PC-3 (cell line): ENCODE results near the gene EFR3B. TPM values are rescaled to one million over a fixed set of nuclear protein-coding genes. Genes with fewer than 3 reads are reported as not detected.

ENCODE experiments used
- ATAC-seq: fragments of 200-7000 bp; cut with Tn5 transposase; 2 replicates; pipeline ENCODE4 v1.9.1; 2020; ENCODE audit warnings: mild to moderate bottlenecking, moderate library complexity
- BruUV-seq: library from RNA; stranded (reverse); fragments of 400-500 nt; replicated peaks from 2 replicates; lab custom pipeline; 2021; lab: Mats Ljungman, UMichigan
- CTCF ChIA-PET: fragments of 300-600 bp; sonication (Branson Sonifier 250); formaldehyde crosslinking; loops from one replicate; lab custom pipeline; 2022; ENCODE audit warnings: antibody characterized with exemption; lab: Charles Lee
- POLR2A ChIA-PET: fragments of 300-600 bp; sonication (Branson Sonifier 250); formaldehyde crosslinking; loops from one replicate; lab custom pipeline; 2022; ENCODE audit warnings: antibody characterized with exemption; ENCODE audit not compliant: unreplicated experiment; lab: Charles Lee
- DNase-seq: peaks from one replicate; pipeline ENCODE4 v3.0.0-alpha.2; 2015
- H2AFZ ChIP-seq: fragments of 300-600 bp; sonication (generic); 2 replicates; pipeline ENCODE4 v1.6.0; 2016; ENCODE audit warnings: antibody characterized with exemption, low read length
- H3F3A ChIP-seq: fragments of 300-600 bp; sonication (generic); one replicate; pipeline ENCODE4 v1.6.0; 2017; ENCODE audit warnings: antibody characterized with exemption, low read length, control low read depth, mild to moderate bottlenecking; ENCODE audit not compliant: unreplicated experiment
- H3K27ac ChIP-seq: fragments of 300-600 bp; sonication (generic); 2 replicates; pipeline ENCODE4 v1.5.1; 2016; ENCODE audit warnings: mild to moderate bottlenecking, low read length
- H3K27me3 ChIP-seq: fragments of 300-600 bp; sonication (generic); 2 replicates; pipeline ENCODE4 v1.6.1; 2016; ENCODE audit warnings: low read length, mixed read lengths
- H3K36me3 ChIP-seq: fragments of 300-600 bp; sonication (generic); 2 replicates; pipeline ENCODE4 v1.6.1; 2016; ENCODE audit warnings: low read depth, mixed run types, low read length, mixed read lengths
- H3K4me1 ChIP-seq: fragments of 300-600 bp; sonication (generic); 2 replicates; pipeline ENCODE4 v1.5.1; 2016; ENCODE audit warnings: low read length; ENCODE audit not compliant: insufficient read depth
- H3K4me2 ChIP-seq: fragments of 300-600 bp; sonication (generic); 2 replicates; pipeline ENCODE4 v1.6.0; 2016; ENCODE audit warnings: low read length
- H3K4me3 ChIP-seq: fragments of 300-600 bp; sonication (generic); 2 replicates; pipeline ENCODE4 v1.5.1; 2016; ENCODE audit warnings: mild to moderate bottlenecking, low read length, mixed read lengths
- H3K79me2 ChIP-seq: fragments of 300-600 bp; sonication (generic); 2 replicates; pipeline ENCODE4 v1.6.1; 2017; ENCODE audit warnings: low read length, mixed read lengths
- H3K9ac ChIP-seq: fragments of 300-600 bp; sonication (generic); 2 replicates; pipeline ENCODE4 v1.6.0; 2016; ENCODE audit warnings: mild to moderate bottlenecking, low read length
- H3K9me2 ChIP-seq: fragments of 300-600 bp; sonication (generic); replicated peaks from 2 replicates; pipeline ENCODE4 v1.6.1; 2016; ENCODE audit warnings: mixed run types, low read length, mixed read lengths
- H3K9me3 ChIP-seq: fragments of 300-600 bp; sonication (generic); 2 replicates; pipeline ENCODE4 v1.6.1; 2016; ENCODE audit warnings: low read length, mixed read lengths
- H4K20me1 ChIP-seq: fragments of 300-600 bp; sonication (generic); 2 replicates; pipeline ENCODE4 v1.6.1; 2016; ENCODE audit warnings: low read length, mixed read lengths
- EZH2 ChIP-seq: fragments of 300-600 bp; sonication (generic); IDR thresholded peaks from one replicate; pipeline ENCODE4 v1.6.1; 2017; ENCODE audit warnings: antibody characterized with exemption, mild to moderate bottlenecking, low read length; ENCODE audit not compliant: unreplicated experiment
- EZH2phosphoT487 ChIP-seq: fragments of 300-600 bp; sonication (generic); IDR thresholded peaks from 2 replicates; pipeline ENCODE4 v1.6.1; 2018; ENCODE audit warnings: mild to moderate bottlenecking, antibody characterized with exemption, low read length, borderline replicate concordance
- intact Hi-C: fragments of 100-400 bp; cut with micrococcal nuclease; formaldehyde crosslinking; loops from 2 replicates; pipeline ENCODE4 v1.9.0; 2023
- total RNA-seq: library from RNA; depleted of rRNA; stranded (reverse); fragments of >200 nt; gene quantifications from 2 replicates; pipeline ENCODE4 v1.2.3, GENCODE V29; 2014
- TF ChIP-seq, protein P1 (sequence below): fragments of 300-600 bp; sonication (generic); conservative IDR thresholded peaks from 2 replicates; pipeline ENCODE4 v1.5.1; 2017; ENCODE audit warnings: antibody characterized with exemption, low read depth, mild to moderate bottlenecking, low read length

Gene EFR3B
- total RNA-seq, 1 experiment from 2014 or later, result 4.6 TPM

DNA sequence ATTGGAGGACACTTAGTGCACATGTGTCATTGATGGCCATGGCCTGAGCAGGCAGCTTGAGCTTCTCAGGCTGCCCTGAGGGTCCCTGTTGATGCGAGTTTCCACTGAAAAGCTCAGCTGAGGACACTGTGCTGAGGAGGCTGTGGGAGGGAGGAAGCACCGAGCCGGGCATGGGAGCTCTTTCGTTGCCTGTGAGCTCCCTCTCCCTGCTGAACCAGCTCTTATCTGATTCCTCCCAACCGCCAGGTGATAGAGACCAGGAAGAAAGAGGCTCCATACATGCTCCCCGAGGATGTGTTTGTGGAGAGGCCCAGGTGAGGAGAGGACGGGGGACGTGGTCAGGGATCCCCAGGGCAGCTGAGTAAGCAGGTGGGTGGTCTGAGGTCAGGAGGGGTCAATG is 99.2 kb downstream of the EFR3B start:
- POLR2A ChIA-PET, result no interaction called here
- no peak overlapping the region for H3K27ac ChIP-seq
- TF ChIP-seq, protein P1, sequence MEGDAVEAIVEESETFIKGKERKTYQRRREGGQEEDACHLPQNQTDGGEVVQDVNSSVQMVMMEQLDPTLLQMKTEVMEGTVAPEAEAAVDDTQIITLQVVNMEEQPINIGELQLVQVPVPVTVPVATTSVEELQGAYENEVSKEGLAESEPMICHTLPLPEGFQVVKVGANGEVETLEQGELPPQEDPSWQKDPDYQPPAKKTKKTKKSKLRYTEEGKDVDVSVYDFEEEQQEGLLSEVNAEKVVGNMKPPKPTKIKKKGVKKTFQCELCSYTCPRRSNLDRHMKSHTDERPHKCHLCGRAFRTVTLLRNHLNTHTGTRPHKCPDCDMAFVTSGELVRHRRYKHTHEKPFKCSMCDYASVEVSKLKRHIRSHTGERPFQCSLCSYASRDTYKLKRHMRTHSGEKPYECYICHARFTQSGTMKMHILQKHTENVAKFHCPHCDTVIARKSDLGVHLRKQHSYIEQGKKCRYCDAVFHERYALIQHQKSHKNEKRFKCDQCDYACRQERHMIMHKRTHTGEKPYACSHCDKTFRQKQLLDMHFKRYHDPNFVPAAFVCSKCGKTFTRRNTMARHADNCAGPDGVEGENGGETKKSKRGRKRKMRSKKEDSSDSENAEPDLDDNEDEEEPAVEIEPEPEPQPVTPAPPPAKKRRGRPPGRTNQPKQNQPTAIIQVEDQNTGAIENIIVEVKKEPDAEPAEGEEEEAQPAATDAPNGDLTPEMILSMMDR, result no peak
- TF ChIP-seq EZH2phosphoT487 (no peak), EZH2 (no peak)
- no peaks in the 10 kb centered on the region for H3F3A ChIP-seq
- intact Hi-C loops, result no loop called here
- no peaks in the 10 kb centered on the region for H3K9me2 ChIP-seq
- no peak overlapping the region for H3K4me3 ChIP-seq
- H3K27me3 ChIP-seq, result no peaks in the 10 kb centered on the region
- DNase-seq (no peak), ATAC-seq (no peak)
- no peak overlapping the region for H3K9ac ChIP-seq
- H4K20me1 ChIP-seq, result no peaks in the 10 kb centered on the region
- CTCF ChIA-PET, result no interaction called here
- H3K4me2 ChIP-seq, result no peak overlapping the region
- H3K9me3 ChIP-seq, result no peaks in the 10 kb centered on the region
- BruUV-seq, result no TSS peak
- no peaks in the 10 kb centered on the region for H3K36me3 ChIP-seq
- H3K4me1 ChIP-seq, result no peaks in the 10 kb centered on the region
- H2AFZ ChIP-seq, result no peak overlapping the region
- no peaks in the 10 kb centered on the region for H3K79me2 ChIP-seq

- Histone ChIP-seq H3K9me3 (no peaks in the 10 kb centered on the region), H3K79me2 (no peaks in the 10 kb centered on the region), H3K4me3 (no peak overlapping the region), H3K4me2 (no peak overlapping the region), H3K4me1 (no peaks in the 10 kb centered on the region), H3K36me3 (no peaks in the 10 kb centered on the region), H3K27ac (no peak overlapping the region), H3K27me3 (no peaks in the 10 kb centered on the region), H3K9ac (no peak overlapping the region), H2AFZ (no peak overlapping the region), H3F3A (no peaks in the 10 kb centered on the region), H3K9me2 (no peaks in the 10 kb centered on the region), H4K20me1 (no peaks in the 10 kb centered on the region)
- intact Hi-C loops, result no loop called here
- ChIA-PET POLR2A (no interaction called here), CTCF (no interaction called here)
- DNase-seq, result no peak
- TF ChIP-seq, protein P1, result no peak
- no peak for TF ChIP-seq EZH2phosphoT487
- TF ChIP-seq EZH2, result no peak
- no peak for ATAC-seq
- no TSS peak for BruUV-seq
Measured at GRCh38 chr2:25145803-25146202, 103.9 kb downstream of the EFR3B start.

GRCh38 chr2:25146896-25147295 is 105.0 kb downstream of the EFR3B start:
- no peaks in the 10 kb centered on the region for H3K27me3 ChIP-seq
- ChIA-PET POLR2A (no interaction called here), CTCF (no interaction called here)
- no peaks in the 10 kb centered on the region for H3K9me3 ChIP-seq
- H3K4me2 ChIP-seq, result no peak overlapping the region
- no peak overlapping the region for H3K4me3 ChIP-seq
- no peaks in the 10 kb centered on the region for H3K9me2 ChIP-seq
- TF ChIP-seq EZH2 (no peak), EZH2phosphoT487 (no peak)
- TF ChIP-seq, protein P1, result no peak
- no peaks in the 10 kb centered on the region for H4K20me1 ChIP-seq
- intact Hi-C loops, result no loop called here
- no TSS peak for BruUV-seq
- no peaks in the 10 kb centered on the region for H3K36me3 ChIP-seq
- no peaks in the 10 kb centered on the region for H3K79me2 ChIP-seq
- no peak overlapping the region for H2AFZ ChIP-seq
- no peaks in the 10 kb centered on the region for H3F3A ChIP-seq
- H3K27ac ChIP-seq, result no peak overlapping the region
- ATAC-seq (no peak), DNase-seq (no peak)
- H3K9ac ChIP-seq, result no peak overlapping the region
- no peaks in the 10 kb centered on the region for H3K4me1 ChIP-seq
